HCT116 (cell line): ENCODE data around the gene DOCK4. TPM values are rescaled to one million over a fixed set of nuclear protein-coding genes. Genes with fewer than 3 reads are reported as not detected.

ENCODE experiments used
- ATAC-seq: fragments of 200-7000 bp; cut with Tn5 transposase; 2 replicates; pipeline ENCODE4 v1.9.1; 2020; ENCODE audit warnings: mild to moderate bottlenecking, moderate library complexity
- BruUV-seq: library from RNA; stranded (reverse); fragments of 400-500 nt; replicated peaks from 2 replicates; lab custom pipeline; 2021; lab: Mats Ljungman, UMichigan
- CTCF ChIA-PET: fragments of 300-600 bp; sonication (Branson Sonifier 250); formaldehyde crosslinking; loops from one replicate; lab custom pipeline; 2021; ENCODE audit warnings: antibody characterized with exemption; lab: Charles Lee
- POLR2A ChIA-PET: fragments of 300-600, 350-600 bp; sonication (Branson Sonifier 250); formaldehyde crosslinking; loops from one replicate; lab custom pipeline; 2021; ENCODE audit warnings: antibody characterized with exemption; lab: Charles Lee
- RAD21 ChIA-PET, 2 experiments: fragments of 300-600 bp; sonication (Branson Sonifier 250); formaldehyde crosslinking; loops; one replicate each; lab custom pipeline; 2023; ENCODE audit warnings: low total read pairs in 2 of 2; ENCODE audit not compliant: uncharacterized antibody in 2 of 2, unreplicated experiment in 2 of 2, low non-redundant PET in 1 of 2; lab: Charles Lee
- DNase-seq: peaks from one replicate; pipeline ENCODE4 v3.0.0-alpha.2; 2010; ENCODE audit warnings: low read depth, low spot score
- H2AFZ ChIP-seq: fragments of 200-600 bp; shearing (Covaris generic), sonication (generic); 2 replicates; pipeline ENCODE4 v1.6.1; 2017; ENCODE audit warnings: low read depth, mixed run types, mixed read lengths, antibody characterized with exemption, low read length; ENCODE audit not compliant: poor library complexity, severe bottlenecking
- H3K27ac ChIP-seq: 2 replicates; pipeline ENCODE4 v1.5.1; 2012; ENCODE audit warnings: low read depth, low read length
- H3K27me3 ChIP-seq: fragments of 200-600 bp; sonication (generic); 2 replicates; pipeline ENCODE4 v1.6.1; 2016; ENCODE audit warnings: mixed run types, low read length, mixed read lengths; ENCODE audit not compliant: insufficient read depth
- H3K36me3 ChIP-seq, 2 experiments: fragments of 200-500 bp in 1 of 2; fragments of 200-600 bp in 1 of 2; sonication (Bioruptor generic) in 1 of 2; sonication (generic) in 1 of 2; 2 replicates each; pipeline versions ENCODE4 v1.5.1 to v1.6.1; 2014 to 2016; ENCODE audit warnings: low read length in 2 of 2, inconsistent platforms in 1 of 2, mixed read lengths in 1 of 2, mixed run types in 1 of 2; ENCODE audit not compliant: insufficient read depth in 2 of 2, control insufficient read depth in 1 of 2
- H3K4me1 ChIP-seq, 2 experiments: fragments of 200-600 bp in 1 of 2; sonication (generic) in 1 of 2; 2 replicates each; pipeline versions ENCODE4 v1.5.1 to v1.6.1; 2012 to 2017; ENCODE audit warnings: low read length in 2 of 2, inconsistent platforms in 1 of 2, mild to moderate bottlenecking in 1 of 2, mixed read lengths in 1 of 2, mixed run types in 1 of 2, moderate library complexity in 1 of 2; ENCODE audit not compliant: insufficient read depth in 2 of 2, control insufficient read depth in 1 of 2
- H3K4me2 ChIP-seq: fragments of 200-600 bp; sonication (generic); 2 replicates; pipeline ENCODE4 v1.6.1; 2017; ENCODE audit warnings: mixed run types, low read length, mixed read lengths
- H3K4me3 ChIP-seq, 2 experiments: fragments of 200-600 bp in 1 of 2; sonication (generic) in 1 of 2; replicated peaks in 1 of 2; 2 replicates each; pipeline ENCODE4 v1.5.1; 2011 to 2016; ENCODE audit warnings: low read length in 2 of 2, control low read depth in 1 of 2, low read depth in 1 of 2, mild to moderate bottlenecking in 1 of 2, mixed read lengths in 1 of 2, mixed run types in 1 of 2
- H3K79me2 ChIP-seq: fragments of 200-600 bp; sonication (generic); 2 replicates; pipeline ENCODE4 v1.6.1; 2017; ENCODE audit warnings: mild to moderate bottlenecking, mixed run types, low read length, moderate library complexity, mixed read lengths; ENCODE audit not compliant: insufficient read depth
- H3K9ac ChIP-seq: fragments of 200-600 bp; sonication (generic); 2 replicates; pipeline ENCODE4 v1.6.1; 2016; ENCODE audit warnings: low read length, mixed read lengths
- H3K9me2 ChIP-seq: fragments of 200-600 bp; sonication (generic), shearing (Covaris generic); 2 replicates; pipeline ENCODE4 v1.6.1; 2017; ENCODE audit warnings: mixed run types, mild to moderate bottlenecking, moderate library complexity; ENCODE audit not compliant: insufficient read depth
- H3K9me3 ChIP-seq, 2 experiments: fragments of 200-500 bp in 1 of 2; fragments of 200-600 bp in 1 of 2; sonication (Bioruptor generic) in 1 of 2; sonication (generic) in 1 of 2; 2 replicates each; pipeline ENCODE4 v1.6.1; 2014 to 2017; ENCODE audit warnings: low read length in 2 of 2, mixed read lengths in 2 of 2, inconsistent platforms in 1 of 2, low read depth in 1 of 2, mild to moderate bottlenecking in 1 of 2, mixed run types in 1 of 2, moderate library complexity in 1 of 2; ENCODE audit not compliant: control insufficient read depth in 1 of 2, insufficient read depth in 1 of 2
- H4K20me1 ChIP-seq: fragments of 200-600 bp; sonication (generic), shearing (Covaris generic); 2 replicates; pipeline ENCODE4 v1.6.1; 2017; ENCODE audit warnings: mixed run types, mild to moderate bottlenecking, moderate library complexity; ENCODE audit not compliant: insufficient read depth
- ATF3 ChIP-seq: IDR thresholded peaks from 2 replicates; pipeline ENCODE4 v1.6.1; 2012
- EGR1 ChIP-seq: IDR thresholded peaks from 2 replicates; pipeline ENCODE4 v1.6.1; 2012; ENCODE audit warnings: low read depth
- ELF1 ChIP-seq: IDR thresholded peaks from 2 replicates; pipeline ENCODE4 v1.6.1; 2012; ENCODE audit warnings: low read depth, borderline replicate concordance
- EZH2 ChIP-seq: fragments of 200-600 bp; sonication (generic); IDR thresholded peaks from 2 replicates; pipeline ENCODE4 v1.6.1; 2017; ENCODE audit warnings: antibody characterized with exemption, mixed run types
- MAX ChIP-seq: IDR thresholded peaks from 2 replicates; pipeline ENCODE4 v1.6.1; 2012
- POLR2A ChIP-seq: IDR thresholded peaks from 2 replicates; pipeline ENCODE4 v1.7.0; 2011; ENCODE audit warnings: borderline replicate concordance; ENCODE audit not compliant: insufficient read depth, insufficient read length; ENCODE audit errors: extremely low read depth
- REST ChIP-seq: IDR thresholded peaks from 2 replicates; pipeline ENCODE4 v1.6.1; 2012; ENCODE audit warnings: low read depth
- SIN3A ChIP-seq: IDR thresholded peaks from 2 replicates; pipeline ENCODE4 v1.6.1; 2012; ENCODE audit warnings: low read depth
- SP1 ChIP-seq: IDR thresholded peaks from 2 replicates; pipeline ENCODE4 v1.6.1; 2012; ENCODE audit warnings: low read depth
- TCF7L2 ChIP-seq: IDR thresholded peaks from 2 replicates; pipeline ENCODE4 v1.7.0; 2011; ENCODE audit warnings: borderline replicate concordance, inconsistent platforms; ENCODE audit not compliant: insufficient read depth, insufficient read length; ENCODE audit errors: extremely low read depth
- YY1 ChIP-seq: IDR thresholded peaks from 2 replicates; pipeline ENCODE4 v1.6.1; 2011; ENCODE audit warnings: low read length, low read depth, moderate library complexity, mild to moderate bottlenecking; ENCODE audit not compliant: insufficient replicate concordance; ENCODE audit errors: extremely low read depth
- ZBTB33 ChIP-seq: IDR thresholded peaks from 2 replicates; pipeline ENCODE4 v1.6.1; 2011; ENCODE audit warnings: mild to moderate bottlenecking, low read length, moderate library complexity; ENCODE audit not compliant: insufficient replicate concordance; ENCODE audit errors: extremely low read depth
- ZFX ChIP-seq: fragments of 450-650 bp; IDR thresholded peaks from 2 replicates; pipeline ENCODE4 v1.6.1; 2017
- ZNF274 ChIP-seq: fragments of 200-500 bp; sonication (Bioruptor generic); IDR thresholded peaks from 2 replicates; pipeline ENCODE4 v1.6.1; 2014; ENCODE audit warnings: mild to moderate bottlenecking, low read depth, low read length, inconsistent platforms
- intact Hi-C: fragments of 100-400 bp; cut with micrococcal nuclease; formaldehyde crosslinking; loops from 2 replicates; pipeline ENCODE4 v1.10.0; 2022
- total RNA-seq: library from RNA; stranded (reverse); gene quantifications from one replicate; pipeline ENCODE4 v1.2.1, GENCODE V29; 2021; ENCODE audit not compliant: unreplicated experiment

DOCK4 gene
- total RNA-seq, 1 experiment from 2014 or later = 2.2 TPM

- no peak overlapping the region for H3K4me3 ChIP-seq
- no peak overlapping the region for H3K27ac ChIP-seq
- TF ChIP-seq ZNF274 (no peak), SP1 (no peak), SIN3A (no peak), REST (no peak), ZBTB33 (no peak), POLR2A (no peak), EGR1 (no peak), ELF1 (no peak), TCF7L2 (no peak), ZFX (no peak), YY1 (no peak), MAX (no peak), EZH2 (no peak), ATF3 (no peak)
- TF ChIP-seq, all 23 proteins: peak for 0
- H2AFZ ChIP-seq = no peak overlapping the region
- no peaks in the 10 kb centered on the region for H3K27me3 ChIP-seq
- H4K20me1 ChIP-seq = no peaks in the 10 kb centered on the region
- ChIA-PET POLR2A (no interaction called here), CTCF (no interaction called here), RAD21 (no interaction called here)
- H3K9ac ChIP-seq = no peak overlapping the region
- no peaks in the 10 kb centered on the region for H3K4me1 ChIP-seq
- no peaks in the 10 kb centered on the region for H3K36me3 ChIP-seq
- intact Hi-C loops = no loop called here
- H3K9me3 ChIP-seq = no peaks in the 10 kb centered on the region
- no peaks in the 10 kb centered on the region for H3K79me2 ChIP-seq
- ATAC-seq (no peak), DNase-seq (no peak)
- H3K4me2 ChIP-seq = no peak overlapping the region
- no TSS peak for BruUV-seq
- no peaks in the 10 kb centered on the region for H3K9me2 ChIP-seq
Observed at GRCh38 chr7:111711426-111712065, 494.7 kb downstream of the DOCK4 start.
